ENCODE measurements around the gene POU2F2.

DNA sequence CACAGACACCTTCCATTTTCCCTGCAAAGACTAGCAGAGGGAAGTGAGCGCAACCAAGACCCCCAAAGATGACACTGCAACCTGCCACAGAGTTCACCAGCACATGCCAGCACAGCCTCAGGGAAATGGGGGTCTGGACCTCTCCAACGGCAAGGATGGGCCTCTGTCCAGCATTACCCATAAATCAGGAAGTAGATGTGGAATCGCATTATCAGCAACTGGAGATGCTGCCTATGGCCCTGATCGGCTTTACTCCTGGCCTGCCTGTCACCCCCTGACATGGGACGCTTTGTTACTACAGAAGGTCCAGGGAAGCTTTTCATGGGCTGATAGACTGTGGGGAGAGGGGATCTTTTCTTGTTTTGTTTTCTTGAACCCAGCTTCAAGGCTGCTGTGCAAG lies 41.4 kb upstream of the POU2F2 start:
- TF ChIP-seq POLR2AphosphoS5 (IDR thresholded peaks at IDR 0.05) = no peak
- no peak for TF ChIP-seq CTCF (IDR thresholded peaks at IDR 0.05 in 8 of 11, conservative IDR thresholded peaks at IDR 0.05 in 3 of 11)
- TF ChIP-seq POLR2A (IDR thresholded peaks at IDR 0.05) = no peak
